Neuronal stem cell (in vitro differentiated cells): ENCODE measurements around the gene APOBEC3C.
"Not testable (repeated sequence)": the region's sequence is repeated elsewhere in the genome, so short reads cannot be mapped to it uniquely, and the experiment has no call there.

ENCODE experiments used
- DNase-seq: peaks from one replicate; pipeline ENCODE4 v3.0.0-alpha.2; 2013; ENCODE audit warnings: low spot score
- H2AFZ ChIP-seq: one replicate; pipeline ENCODE4 v1.6.1; 2013; ENCODE audit warnings: mild to moderate bottlenecking, low read length, inconsistent platforms
- H2AK5ac ChIP-seq: 2 replicates; pipeline ENCODE4 v1.6.1; 2013; ENCODE audit warnings: low read depth, mild to moderate bottlenecking, inconsistent platforms, low read length, moderate library complexity, mixed read lengths
- H2BK120ac ChIP-seq: 2 replicates; pipeline ENCODE4 v1.6.1; 2013; ENCODE audit warnings: low read depth, mild to moderate bottlenecking, inconsistent platforms, low read length, moderate library complexity, mixed read lengths
- H2BK12ac ChIP-seq: one replicate; pipeline ENCODE4 v1.6.1; 2013; ENCODE audit warnings: low read length, inconsistent platforms
- H2BK15ac ChIP-seq: 2 replicates; pipeline ENCODE4 v1.6.1; 2013; ENCODE audit warnings: mild to moderate bottlenecking, low read length, inconsistent platforms, mixed read lengths
- H2BK5ac ChIP-seq: one replicate; pipeline ENCODE4 v1.6.1; 2013; ENCODE audit warnings: inconsistent platforms, mild to moderate bottlenecking, low read length, moderate library complexity
- H3K14ac ChIP-seq: one replicate; pipeline ENCODE4 v1.6.1; 2013; ENCODE audit warnings: low read length, inconsistent platforms
- H3K18ac ChIP-seq: 2 replicates; pipeline ENCODE4 v1.6.1; 2013; ENCODE audit warnings: low read length, inconsistent platforms
- H3K23ac ChIP-seq: 2 replicates; pipeline ENCODE4 v1.6.1; 2013; ENCODE audit warnings: low read depth, mild to moderate bottlenecking, mixed read lengths, low read length, inconsistent platforms; ENCODE audit not compliant: poor library complexity
- H3K27ac ChIP-seq: replicated peaks from 3 replicates; pipeline ENCODE4 v1.5.1; 2013; ENCODE audit warnings: low read length, inconsistent platforms
- H3K27me3 ChIP-seq, 3 experiments: 2 replicates each; pipeline ENCODE4 v1.6.1; 2013; ENCODE audit warnings: low read length in 3 of 3, mild to moderate bottlenecking in 2 of 3, inconsistent platforms in 1 of 3, low read depth in 1 of 3, mixed read lengths in 1 of 3, moderate library complexity in 1 of 3; ENCODE audit not compliant: control insufficient read depth in 3 of 3, insufficient read depth in 3 of 3
- H3K36me3 ChIP-seq, 2 donors: replicated peaks in 1 of 2; 2 replicates each; pipeline ENCODE4 v1.6.1; 2013; ENCODE audit warnings: low read length in 2 of 2; ENCODE audit not compliant: control insufficient read depth in 2 of 2, insufficient read depth in 2 of 2
- H3K4ac ChIP-seq: 2 replicates; pipeline ENCODE4 v1.6.1; 2013; ENCODE audit warnings: inconsistent platforms, mild to moderate bottlenecking, low read length, moderate library complexity
- H3K4me1 ChIP-seq, 2 donors: 1 replicate in 1 of 2; 2 replicates in 1 of 2; pipeline ENCODE4 v1.6.1; 2013; ENCODE audit warnings: low read length in 2 of 2, low read depth in 1 of 2; ENCODE audit not compliant: control insufficient read depth in 2 of 2, insufficient read depth in 1 of 2
- H3K4me2 ChIP-seq: one replicate; pipeline ENCODE4 v1.6.1; 2013; ENCODE audit warnings: mild to moderate bottlenecking, low read length, inconsistent platforms; ENCODE audit not compliant: insufficient read depth, poor library complexity, severe bottlenecking
- H3K4me3 ChIP-seq, 2 donors: 2 replicates each; pipeline ENCODE4 v1.5.1; 2013; ENCODE audit warnings: low read length in 2 of 2, mild to moderate bottlenecking in 2 of 2, inconsistent platforms in 1 of 2, moderate library complexity in 1 of 2
- H3K79me1 ChIP-seq: one replicate; pipeline ENCODE4 v1.6.1; 2013; ENCODE audit warnings: low read depth, mild to moderate bottlenecking, inconsistent platforms, low read length, moderate library complexity
- H3K9ac ChIP-seq: one replicate; pipeline ENCODE4 v1.6.1; 2013; ENCODE audit warnings: mild to moderate bottlenecking, low read depth, low read length, inconsistent platforms; ENCODE audit not compliant: poor library complexity
- H3K9me3 ChIP-seq, 2 donors: replicated peaks in 1 of 2; 2 replicates each; pipeline versions ENCODE3 to v1.6.1; 2013; ENCODE audit warnings: low read length in 2 of 2, mild to moderate bottlenecking in 2 of 2, inconsistent platforms in 1 of 2, low read depth in 1 of 2, mixed read lengths in 1 of 2, moderate library complexity in 1 of 2; ENCODE audit not compliant: control insufficient read depth in 2 of 2, insufficient read depth in 1 of 2
- H4K8ac ChIP-seq: one replicate; pipeline ENCODE4 v1.6.1; 2013; ENCODE audit warnings: low read depth, mild to moderate bottlenecking, inconsistent platforms, low read length, moderate library complexity
- H4K91ac ChIP-seq: one replicate; pipeline ENCODE4 v1.6.1; 2013; ENCODE audit warnings: low read length, low read depth, mild to moderate bottlenecking, inconsistent platforms; ENCODE audit not compliant: poor library complexity
- whole genome bisulfite sequencing, 2 donors: extraction: QIAGEN DNeasy Blood & Tissue Kit; methylation state at CpG; one replicate each; pipeline ENCODE4 v1.1.7; 2013; ENCODE audit warnings: missing lambda C conversion rate in 2 of 2, mixed read lengths in 1 of 2; ENCODE audit not compliant: insufficient read length in 2 of 2, insufficient replicate concordance in 1 of 2; ENCODE audit errors: extremely low coverage in 2 of 2; 5-methylcytosine and 5-hydroxymethylcytosine counted together

The APOBEC3C gene

GRCh38 chr22:38973289-38974169 is 40.5 kb upstream of the APOBEC3C start:
- peak overlapping the region; percentile 57 for H2AFZ ChIP-seq
- H2BK15ac ChIP-seq: peak overlapping the region; percentile 75
- no peak overlapping the region for H3K4me3 ChIP-seq
- peak; percentile 52 for DNase-seq
- no peak overlapping the region for H2BK12ac ChIP-seq
- no CpG with 5 or more reads among the region's 15 CpGs for WGBS, 2 donors
- no peak overlapping the region for H3K27ac ChIP-seq
- no peak overlapping the region for H3K4me2 ChIP-seq
- H2AK5ac ChIP-seq: peak overlapping the region; percentile 20
- no peak overlapping the region for H3K18ac ChIP-seq
- no peaks in the 10 kb centered on the region for H3K4me1 ChIP-seq
- peaks cover 0 to 20% (median 0%) of the 10 kb centered on the region in 3 experiments for H3K27me3 ChIP-seq
- no peak overlapping the region for H3K14ac ChIP-seq
- no peaks in the 10 kb centered on the region for H3K79me1 ChIP-seq
- no peak overlapping the region for H3K23ac ChIP-seq
- no peak overlapping the region for H3K9ac ChIP-seq
- peak overlapping the region; percentile 6 for H2BK5ac ChIP-seq
- peaks cover 4 to 6% of the 10 kb centered on the region in 2 donors for H3K9me3 ChIP-seq
- H2BK120ac ChIP-seq: no peak overlapping the region
- H3K36me3 ChIP-seq: no peaks in the 10 kb centered on the region
- no peak overlapping the region for H3K4ac ChIP-seq
- no peak overlapping the region for H4K8ac ChIP-seq
- H4K91ac ChIP-seq: no peak overlapping the region

DNA sequence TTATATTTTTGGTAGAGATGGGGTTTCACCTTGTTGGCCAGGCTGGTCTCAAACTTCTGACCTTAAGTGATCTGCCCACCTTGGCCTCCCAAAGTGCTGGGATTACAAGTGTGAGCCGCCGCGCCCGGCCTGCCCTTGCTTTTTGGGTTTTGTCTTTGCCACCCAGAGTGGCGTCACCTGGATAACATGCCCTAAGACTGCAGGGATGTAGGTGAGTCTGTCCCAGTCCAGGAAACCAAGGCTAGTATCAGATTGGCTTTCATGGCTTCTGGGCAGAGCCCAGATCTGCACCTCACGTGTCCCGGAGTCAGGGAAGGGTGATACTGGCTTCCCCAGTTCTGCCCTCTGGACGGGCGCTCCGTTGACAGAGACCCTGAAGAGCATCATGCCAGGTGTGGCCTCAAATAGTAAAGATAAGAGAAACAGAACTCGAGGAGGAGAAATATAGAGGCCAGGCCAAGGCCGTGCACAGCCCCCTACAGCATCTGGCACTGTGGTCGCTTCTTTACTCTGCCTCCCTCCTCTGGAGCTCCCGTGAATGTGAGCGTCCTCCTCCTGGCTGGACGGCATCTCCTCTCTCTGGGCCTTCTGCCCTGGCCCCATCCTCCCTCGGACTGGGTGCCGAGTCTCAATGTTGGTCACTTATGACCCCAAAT is 39.8 kb upstream of the APOBEC3C start:
- Histone ChIP-seq H2AK5ac (peak overlapping the region; percentile 20), H3K9ac (no peak overlapping the region), H2BK120ac (no peak overlapping the region), H2BK5ac (no peak overlapping the region), H4K8ac (no peak overlapping the region), H3K27me3 (peaks cover 0 to 13% (median 0%) of the 10 kb centered on the region in 3 experiments), H3K79me1 (no peaks in the 10 kb centered on the region), H2BK15ac (no peak overlapping the region), H3K4ac (no peak overlapping the region), H3K4me1 (no peaks in the 10 kb centered on the region), H3K23ac (no peak overlapping the region), H2AFZ (no peak overlapping the region), H4K91ac (no peak overlapping the region), H3K14ac (no peak overlapping the region), H3K36me3 (no peaks in the 10 kb centered on the region), H3K27ac (no peak overlapping the region), H3K4me2 (no peak overlapping the region), H3K4me3 (no peak overlapping the region), H2BK12ac (no peak overlapping the region), H3K18ac (no peak overlapping the region), H3K9me3 (peaks cover 4 to 6% of the 10 kb centered on the region in 2 donors)
- DNase-seq: no peak
- WGBS, 2 donors: no CpG with 5 or more reads among the region's 18 CpGs

- H2AK5ac ChIP-seq: peak overlapping the region; percentile 20
- no peak overlapping the region for H4K8ac ChIP-seq
- H2BK120ac ChIP-seq: no peak overlapping the region
- no peak overlapping the region for H3K4me3 ChIP-seq
- no peaks in the 10 kb centered on the region for H3K79me1 ChIP-seq
- no peak overlapping the region for H2AFZ ChIP-seq
- no peaks in the 10 kb centered on the region for H3K36me3 ChIP-seq
- H3K9me3 ChIP-seq: peaks cover 4 to 6% of the 10 kb centered on the region in 2 donors
- H3K23ac ChIP-seq: no peak overlapping the region
- peaks cover 0 to 9% (median 0%) of the 10 kb centered on the region in 3 experiments for H3K27me3 ChIP-seq
- no peak overlapping the region for H2BK12ac ChIP-seq
- H3K27ac ChIP-seq: no peak overlapping the region
- DNase-seq: no peak
- H2BK5ac ChIP-seq: no peak overlapping the region
- no peak overlapping the region for H4K91ac ChIP-seq
- H3K9ac ChIP-seq: no peak overlapping the region
- no peak overlapping the region for H3K4ac ChIP-seq
- WGBS, 2 donors: no CpG with 5 or more reads among the region's 7 CpGs
- H3K14ac ChIP-seq: no peak overlapping the region
- no peak overlapping the region for H3K18ac ChIP-seq
- no peak overlapping the region for H2BK15ac ChIP-seq
- no peaks in the 10 kb centered on the region for H3K4me1 ChIP-seq
- no peak overlapping the region for H3K4me2 ChIP-seq
These were observed 39.3 kb upstream of the APOBEC3C start for GRCh38 chr22:38974826-38975175.

DNA sequence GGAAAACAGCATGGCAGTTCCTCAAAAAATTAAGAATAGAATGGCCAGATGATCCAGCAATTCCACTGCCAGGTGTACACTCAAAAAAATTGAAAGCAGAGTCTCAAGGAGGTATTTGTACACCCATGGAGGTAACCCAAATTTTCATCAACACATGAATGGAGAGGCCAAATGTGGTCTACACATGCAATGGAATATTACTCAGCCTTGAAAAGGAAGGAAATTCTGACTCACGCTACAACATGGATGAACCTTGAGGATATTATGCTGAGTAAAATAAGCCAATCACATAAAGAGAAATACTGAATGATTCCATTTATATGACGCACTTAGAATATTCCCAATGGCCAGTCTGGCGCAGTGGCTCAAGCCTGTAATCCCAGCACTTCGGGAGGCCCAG is 36.8 kb upstream of the APOBEC3C start:
- not testable (repeated sequence) for H3K14ac ChIP-seq, H3K18ac ChIP-seq

More for the DNA sequence above, 36.8 kb upstream of the APOBEC3C start:
- H2BK12ac ChIP-seq, H3K36me3 ChIP-seq, H3K27me3 ChIP-seq, H3K9ac ChIP-seq, H4K8ac ChIP-seq, H3K4me2 ChIP-seq, H3K27ac ChIP-seq, H2BK15ac ChIP-seq, H2AFZ ChIP-seq, H3K23ac ChIP-seq, H3K4me3 ChIP-seq, H3K4ac ChIP-seq, H2AK5ac ChIP-seq, DNase-seq, H2BK120ac ChIP-seq, H2BK5ac ChIP-seq, H3K9me3 ChIP-seq, H3K79me1 ChIP-seq, H4K91ac ChIP-seq: not testable (repeated sequence)
- no CpG with 5 or more reads among the region's 4 CpGs for WGBS, 2 donors
- H3K4me1 ChIP-seq: peaks cover 4 to 11% of the 10 kb centered on the region in 2 donors
